HepG2 (cell line): ENCODE results near the gene RHOT2. TPM values are rescaled to one million over a fixed set of nuclear protein-coding genes. Genes with fewer than 3 reads are reported as not detected.
A peak's percentile ranks its signal among the peaks of the same experiment; 100 is the strongest.

Experiments used
- ATAC-seq: fragments of 200-7000 bp; cut with Tn5 transposase; 3 replicates; pipeline ENCODE4 v1.9.1; 2020; ENCODE audit warnings: mild to moderate bottlenecking, moderate library complexity
- BruUV-seq: library from RNA; stranded (reverse); fragments of 400-500 nt; replicated peaks from 2 replicates; lab custom pipeline; 2021; lab: Mats Ljungman, UMichigan
- CTCF ChIA-PET: fragments of 300-600 bp; formaldehyde crosslinking; extraction: SDS; loops from one replicate; lab custom pipeline; 2021; ENCODE audit warnings: low total read pairs, inconsistent platforms, low intra/inter-chr PET ratio; lab: Yijun Ruan, JAX
- POLR2A ChIA-PET: fragments of 350-600 bp; sonication (Branson Sonifier 250); formaldehyde crosslinking; loops from one replicate; lab custom pipeline; 2020; ENCODE audit warnings: antibody characterized with exemption, inconsistent platforms; lab: Yijun Ruan, JAX
- DNase-seq: peaks from one replicate; pipeline ENCODE4 v3.0.0-alpha.2; 2015; ENCODE audit warnings: low spot score
- FAIRE-seq: peaks from 3 replicates; lab custom pipeline; 2011; peaks lifted over from hg19 to GRCh38; lab: Jason Lieb, UNC
- H2AFZ ChIP-seq: one replicate; pipeline ENCODE4 v1.6.1; 2011; ENCODE audit warnings: low read length, inconsistent platforms
- H3K27ac ChIP-seq: fragments of 300-600 bp; 3 replicates; pipeline ENCODE4 v1.8.0; 2011; ENCODE audit warnings: mixed run types, mild to moderate bottlenecking, mixed read lengths, low read length, inconsistent platforms; ENCODE audit not compliant: insufficient read depth; ENCODE audit errors: extremely low read length
- H3K27me3 ChIP-seq, 2 experiments: fragments of 200-600 bp in 1 of 2; 2 replicates in 1 of 2; 3 replicates in 1 of 2; pipeline versions ENCODE4 v1.6.0 to v1.8.0; 2011; ENCODE audit warnings: low read length in 2 of 2, mild to moderate bottlenecking in 2 of 2, moderate library complexity in 2 of 2, inconsistent platforms in 1 of 2; ENCODE audit not compliant: insufficient read depth in 2 of 2, control insufficient read depth in 1 of 2
- H3K36me3 ChIP-seq, 2 experiments: fragments of 200-600 bp in 1 of 2; replicated peaks in 1 of 2; 2 replicates in 1 of 2; 3 replicates in 1 of 2; pipeline versions ENCODE4 v1.5.1 to v1.8.0; 2011; ENCODE audit warnings: low read length in 2 of 2, inconsistent platforms in 1 of 2; ENCODE audit not compliant: insufficient read depth in 2 of 2, control insufficient read depth in 1 of 2
- H3K4me1 ChIP-seq: 2 replicates; pipeline ENCODE4 v1.5.1; 2012; ENCODE audit warnings: low read length, inconsistent platforms; ENCODE audit not compliant: insufficient read depth
- H3K4me2 ChIP-seq: 2 replicates; pipeline ENCODE4 v1.6.0; 2011; ENCODE audit warnings: low read depth, low read length, inconsistent platforms
- H3K4me3 ChIP-seq, 3 experiments: fragments of 200-600 bp in 1 of 3; sonication (generic), shearing (Covaris generic) in 1 of 3; replicated peaks in 1 of 3; 2 replicates each; pipeline ENCODE4 v1.5.1; 2011 to 2016; ENCODE audit warnings: low read length in 3 of 3, inconsistent platforms in 2 of 3, low read depth in 2 of 3, mild to moderate bottlenecking in 2 of 3, control low read depth in 1 of 3, mixed read lengths in 1 of 3; ENCODE audit not compliant: insufficient read depth in 1 of 3
- H3K79me2 ChIP-seq: one replicate; pipeline ENCODE4 v1.6.1; 2011; ENCODE audit warnings: low read length, inconsistent platforms; ENCODE audit not compliant: insufficient read depth
- H3K9ac ChIP-seq: 2 replicates; pipeline ENCODE4 v1.6.0; 2011; ENCODE audit warnings: mild to moderate bottlenecking, low read depth, low read length, inconsistent platforms; ENCODE audit not compliant: insufficient read depth
- H3K9me3 ChIP-seq: 2 replicates; pipeline ENCODE4 v1.5.1; 2012; ENCODE audit warnings: mild to moderate bottlenecking, low read length
- H4K20me1 ChIP-seq: 2 replicates; pipeline ENCODE4 v1.6.0; 2011; ENCODE audit warnings: inconsistent platforms, mild to moderate bottlenecking, low read length, moderate library complexity; ENCODE audit not compliant: insufficient read depth
- HNRNPL ChIP-seq: fragments of 200-400 bp; formaldehyde crosslinking; IDR thresholded peaks from 2 replicates; pipeline ENCODE4 v1.6.1; 2017; ENCODE audit warnings: mild to moderate bottlenecking, low read depth, low read length
- KLF13 ChIP-seq: sonication (generic); formaldehyde crosslinking; IDR thresholded peaks from 2 replicates; pipeline ENCODE4 v1.4.0; 2020; ENCODE audit warnings: mild to moderate bottlenecking, missing genetic modification reagents
- NR2F2 ChIP-seq: IDR thresholded peaks from 2 replicates; pipeline ENCODE4 v1.6.1; 2012; ENCODE audit warnings: low read depth, inconsistent platforms, borderline replicate concordance
- ZBTB33 ChIP-seq: sonication (generic); formaldehyde crosslinking; IDR thresholded peaks from 2 replicates; pipeline ENCODE4 v1.4.0; 2020; ENCODE audit warnings: missing genetic modification reagents
- ZNF552 ChIP-seq: sonication (generic); formaldehyde crosslinking; IDR thresholded peaks from 2 replicates; pipeline ENCODE4 v1.9.0; 2022; ENCODE audit warnings: missing genetic modification reagents, mild to moderate bottlenecking, borderline replicate concordance
- ZNF674 ChIP-seq: sonication (generic); formaldehyde crosslinking; IDR thresholded peaks from 2 replicates; pipeline ENCODE4 v1.5.0; 2020; ENCODE audit warnings: low read depth, mild to moderate bottlenecking, missing genetic modification reagents
- ZNF740 ChIP-seq: sonication (generic); formaldehyde crosslinking; IDR thresholded peaks from 2 replicates; pipeline ENCODE4 v1.4.0; 2020; ENCODE audit warnings: missing genetic modification reagents
- WGBS: methylation state at CpG from one replicate; pipeline ENCODE4 v1.1.6; 2017; ENCODE audit warnings: low lambda C conversion rate; 5-methylcytosine and 5-hydroxymethylcytosine counted together
- in situ Hi-C: cut with HindIII; loops from 2 replicates; pipeline ENCODE4 v1.10.0; 2017; ENCODE audit warnings: low pct_unique_long_range_greater_than_20kb; ENCODE audit not compliant: extremely low pct_ligation_motif_present
- intact Hi-C: fragments of 100-400 bp; cut with micrococcal nuclease; formaldehyde crosslinking; loops from one replicate; pipeline ENCODE4 v1.10.0; 2022; ENCODE audit not compliant: unreplicated experiment
- polyA plus RNA-seq, 8 experiments: library from polyadenylated mRNA; depleted of rRNA in 3 of 8; stranded (reverse) in 7 of 8; unstranded in 1 of 8; fragments of >200 nt; fragmentation: Illumina TruSeq in 4 of 8; extraction: Trizol in 4 of 8; gene quantifications; 2 replicates each; pipeline versions ENCODE4 v1.2.1 to v1.2.3, GENCODE V29; 2011 to 2016; ENCODE audit warnings: low read depth in 4 of 8, missing spikeins in 1 of 8, mixed read lengths in 1 of 8; ENCODE audit not compliant: insufficient read depth in 1 of 8
- total RNA-seq, 5 experiments: library from RNA; depleted of rRNA; stranded (reverse); fragments of >200 nt; fragmentation: Illumina TruSeq; extraction: Trizol; gene quantifications; 2 replicates each; pipeline ENCODE4 v1.2.3, GENCODE V29; 2016; ENCODE audit warnings: low read depth in 1 of 5
- TF ChIP-seq, protein P1 (sequence below): IDR thresholded peaks from 2 replicates; pipeline ENCODE4 v1.6.1; 2012; ENCODE audit warnings: low read length, improper control_type of control experiment

Gene RHOT2
- total and polyA plus RNA-seq, 2 of the 13 experiments (the other 11 are each of a cell fraction or from before 2014, with no cell fraction given), result 63.6 to 76.9 TPM

GRCh38 chr16:652454-653305 is 15.3 kb upstream of the RHOT2 start:
- Histone ChIP-seq H3K4me3 (no peak overlapping the region), H3K9me3 (no peaks in the 10 kb centered on the region), H3K27me3 (no peaks in the 10 kb centered on the region), H3K36me3 (peaks cover 2 to 3% of the 10 kb centered on the region in 2 experiments; a peak in 1 of 5 replicates), H3K4me2 (no peak overlapping the region), H2AFZ (no peak overlapping the region), H3K4me1 (peaks cover 50% of the 10 kb centered on the region), H4K20me1 (no peaks in the 10 kb centered on the region), H3K27ac (peak overlapping the region; percentile 58), H3K79me2 (peaks cover 4% of the 10 kb centered on the region), H3K9ac (no peak overlapping the region)
- WGBS, result 92% methylated on average over 22 of the region's 28 CpGs
- ATAC-seq (no peak), FAIRE-seq (no peak), DNase-seq (no peak)
- in situ Hi-C loops, result no loop called here
- CTCF ChIA-PET, result no interaction called here
- intact Hi-C loops, result no loop called here
- BruUV-seq, result no TSS peak
- TF ChIP-seq ZNF552 (CRISPR knock-in tag) (no peak), ZNF740 (CRISPR knock-in tag) (no peak), NR2F2 (no peak), KLF13 (CRISPR knock-in tag) (no peak), ZBTB33 (peak; percentile 71), ZNF674 (CRISPR knock-in tag) (no peak), HNRNPL (0 out of 2 replicates have a peak, but pooled peaks have one; percentile 40)
- TF ChIP-seq, protein P1, sequence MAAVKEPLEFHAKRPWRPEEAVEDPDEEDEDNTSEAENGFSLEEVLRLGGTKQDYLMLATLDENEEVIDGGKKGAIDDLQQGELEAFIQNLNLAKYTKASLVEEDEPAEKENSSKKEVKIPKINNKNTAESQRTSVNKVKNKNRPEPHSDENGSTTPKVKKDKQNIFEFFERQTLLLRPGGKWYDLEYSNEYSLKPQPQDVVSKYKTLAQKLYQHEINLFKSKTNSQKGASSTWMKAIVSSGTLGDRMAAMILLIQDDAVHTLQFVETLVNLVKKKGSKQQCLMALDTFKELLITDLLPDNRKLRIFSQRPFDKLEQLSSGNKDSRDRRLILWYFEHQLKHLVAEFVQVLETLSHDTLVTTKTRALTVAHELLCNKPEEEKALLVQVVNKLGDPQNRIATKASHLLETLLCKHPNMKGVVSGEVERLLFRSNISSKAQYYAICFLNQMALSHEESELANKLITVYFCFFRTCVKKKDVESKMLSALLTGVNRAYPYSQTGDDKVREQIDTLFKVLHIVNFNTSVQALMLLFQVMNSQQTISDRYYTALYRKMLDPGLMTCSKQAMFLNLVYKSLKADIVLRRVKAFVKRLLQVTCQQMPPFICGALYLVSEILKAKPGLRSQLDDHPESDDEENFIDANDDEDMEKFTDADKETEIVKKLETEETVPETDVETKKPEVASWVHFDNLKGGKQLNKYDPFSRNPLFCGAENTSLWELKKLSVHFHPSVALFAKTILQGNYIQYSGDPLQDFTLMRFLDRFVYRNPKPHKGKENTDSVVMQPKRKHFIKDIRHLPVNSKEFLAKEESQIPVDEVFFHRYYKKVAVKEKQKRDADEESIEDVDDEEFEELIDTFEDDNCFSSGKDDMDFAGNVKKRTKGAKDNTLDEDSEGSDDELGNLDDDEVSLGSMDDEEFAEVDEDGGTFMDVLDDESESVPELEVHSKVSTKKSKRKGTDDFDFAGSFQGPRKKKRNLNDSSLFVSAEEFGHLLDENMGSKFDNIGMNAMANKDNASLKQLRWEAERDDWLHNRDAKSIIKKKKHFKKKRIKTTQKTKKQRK, result no peak
- POLR2A ChIA-PET, result interaction anchor here (1.8 kb wide), 1 partner anchor 9 kb away, joined by 4 read pairs; no protein-coding TSS in a partner anchor
